ENCODE measurements around the gene ALDH16A1. TPM values are rescaled to one million over a fixed set of nuclear protein-coding genes. Genes with fewer than 3 reads are reported as not detected.

The ALDH16A1 gene
- total RNA-seq, 1 experiment from 2014 or later: 51.7 TPM

DNA sequence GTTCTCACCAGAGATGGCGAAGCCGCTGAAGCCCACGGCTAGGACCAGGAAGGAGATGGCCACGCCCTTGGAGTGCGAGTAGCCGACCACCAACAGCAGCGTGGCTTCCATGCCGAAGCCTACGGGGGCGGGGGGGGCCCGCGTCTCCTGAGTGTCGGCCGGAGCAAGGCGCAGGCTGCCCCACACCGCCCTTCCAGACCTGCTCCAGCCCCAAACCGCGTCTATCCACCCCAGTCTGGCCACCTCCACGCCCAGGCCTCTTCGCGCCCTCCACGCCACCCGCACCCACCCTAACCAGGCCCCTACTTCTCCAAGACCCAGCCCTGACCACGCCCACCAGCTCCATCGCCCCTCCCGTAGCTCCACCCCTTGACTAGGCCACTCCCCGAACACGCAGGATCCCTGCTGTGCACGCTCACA is 21.7 kb upstream of the ALDH16A1 start:
- H3K27me3 ChIP-seq (ENCODE audit: insufficient read depth, low read length): peaks cover 2% of the 10 kb centered on the region; the same call in 1 of the 2 replicates
- H3K18ac ChIP-seq (ENCODE audit: insufficient read length, low read depth, low read length): no peak overlapping the region
- no peak overlapping the region for H3K56ac ChIP-seq (ENCODE audit: insufficient read length, low read depth, low read length)
- H3T11ph ChIP-seq (ENCODE audit: low read length): no peak overlapping the region
- TF ChIP-seq, protein P1, sequence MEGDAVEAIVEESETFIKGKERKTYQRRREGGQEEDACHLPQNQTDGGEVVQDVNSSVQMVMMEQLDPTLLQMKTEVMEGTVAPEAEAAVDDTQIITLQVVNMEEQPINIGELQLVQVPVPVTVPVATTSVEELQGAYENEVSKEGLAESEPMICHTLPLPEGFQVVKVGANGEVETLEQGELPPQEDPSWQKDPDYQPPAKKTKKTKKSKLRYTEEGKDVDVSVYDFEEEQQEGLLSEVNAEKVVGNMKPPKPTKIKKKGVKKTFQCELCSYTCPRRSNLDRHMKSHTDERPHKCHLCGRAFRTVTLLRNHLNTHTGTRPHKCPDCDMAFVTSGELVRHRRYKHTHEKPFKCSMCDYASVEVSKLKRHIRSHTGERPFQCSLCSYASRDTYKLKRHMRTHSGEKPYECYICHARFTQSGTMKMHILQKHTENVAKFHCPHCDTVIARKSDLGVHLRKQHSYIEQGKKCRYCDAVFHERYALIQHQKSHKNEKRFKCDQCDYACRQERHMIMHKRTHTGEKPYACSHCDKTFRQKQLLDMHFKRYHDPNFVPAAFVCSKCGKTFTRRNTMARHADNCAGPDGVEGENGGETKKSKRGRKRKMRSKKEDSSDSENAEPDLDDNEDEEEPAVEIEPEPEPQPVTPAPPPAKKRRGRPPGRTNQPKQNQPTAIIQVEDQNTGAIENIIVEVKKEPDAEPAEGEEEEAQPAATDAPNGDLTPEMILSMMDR (conservative IDR thresholded peaks at IDR 0.05): no peak
- H2BK120ac ChIP-seq (ENCODE audit: low read depth, low read length, poor library complexity, severe bottlenecking): no peak overlapping the region
- H2BK5ac ChIP-seq (ENCODE audit: insufficient read length, low read length): no peak overlapping the region
- no peaks in the 10 kb centered on the region for H3K79me2 ChIP-seq (ENCODE audit: insufficient read depth, low read length)
- H2BK20ac ChIP-seq (ENCODE audit: low read depth, low read length, poor library complexity, severe bottlenecking): no peak overlapping the region
- no peak overlapping the region for H2BK15ac ChIP-seq (ENCODE audit: low read depth, low read length)
- H3K14ac ChIP-seq (ENCODE audit: insufficient read depth, low read length): no peak overlapping the region
- no peak overlapping the region for H4K91ac ChIP-seq (ENCODE audit: insufficient read length, low read depth, low read length)
- H3K23ac ChIP-seq (ENCODE audit: insufficient read length, low read depth, low read length): no peak overlapping the region
- no peaks in the 10 kb centered on the region for H4K20me1 ChIP-seq (ENCODE audit: control insufficient read depth, insufficient read depth, insufficient read length)
- Mint-ChIP-seq H3K4me3 (no peak overlapping the region), H3K4me1 (peaks cover 40 to 79% of the 10 kb centered on the region in 2 experiments), H3K36me3 (ENCODE audit: insufficient read depth in 1 of 3, low read depth in 3 of 3) (peaks cover 3 to 15% (median 6%) of the 10 kb centered on the region in 3 experiments), H3K27me3 (ENCODE audit: low read depth) (peaks cover 76% of the 10 kb centered on the region), H3K27ac (no peak overlapping the region), H3K9me3 (peaks cover 4 to 8% of the 10 kb centered on the region in 2 experiments; a peak in 4 of 5 replicates)
- no peak overlapping the region for H2AFZ ChIP-seq (ENCODE audit: low read length)
- H3K27ac ChIP-seq (ENCODE audit: insufficient read length, low read depth, low read length): no peak overlapping the region
- no peak overlapping the region for H4K5ac ChIP-seq (ENCODE audit: insufficient read length, low read depth, low read length)
- H4K8ac ChIP-seq (replicated peaks; ENCODE audit: insufficient read length, low read depth, low read length): no peak overlapping the region
- H3K9me3 ChIP-seq (ENCODE audit: control insufficient read depth, low read depth, low read length): no peaks in the 10 kb centered on the region
- no peak overlapping the region for H2BK12ac ChIP-seq (ENCODE audit: insufficient read length, low read depth, low read length)
- WGBS (ENCODE audit: extremely low coverage, insufficient read length, low lambda C conversion rate): no CpG with 5 or more reads among the region's 29 CpGs
- DNase-seq: no peak
- peaks cover 19% of the 10 kb centered on the region for H3K23me2 ChIP-seq (ENCODE audit: insufficient read length, low read depth, low read length, poor library complexity, severe bottlenecking)
- H3K9ac ChIP-seq (ENCODE audit: extremely low read depth, insufficient read length, low read length): no peak overlapping the region
- H3K4ac ChIP-seq (ENCODE audit: low read depth, low read length): no peak overlapping the region
- no peaks in the 10 kb centered on the region for H3K79me1 ChIP-seq (ENCODE audit: insufficient read depth, low read depth, low read length, poor library complexity, severe bottlenecking)
- no peaks in the 10 kb centered on the region; the same call in 1 of the 2 replicates for H3K4me1 ChIP-seq (ENCODE audit: insufficient read depth, low read length)
- H3K4me2 ChIP-seq (ENCODE audit: insufficient read depth, insufficient read length, low read length): no peak overlapping the region
- no peak overlapping the region for H2AK5ac ChIP-seq (ENCODE audit: insufficient read length, low read length)

Measured in H9 (cell line).